CD4-positive, alpha-beta T cell (primary cell): Measurements from ENCODE around the gene RTCB. TPM values are rescaled to one million over a fixed set of nuclear protein-coding genes. Genes with fewer than 3 reads are reported as not detected.

Experiments
- ATAC-seq: fragments of 200-7000 bp; cut with Tn5 transposase; one replicate; pipeline ENCODE4 v1.10.0; 2022; ENCODE audit warnings: mild to moderate bottlenecking; ENCODE audit not compliant: poor library complexity
- CTCF ChIA-PET: fragments of 350-600 bp; sonication (Branson Sonifier 250); formaldehyde crosslinking; loops from one replicate; lab custom pipeline; 2021; ENCODE audit warnings: antibody characterized with exemption, inconsistent platforms; lab: Charles Lee
- POLR2A ChIA-PET: fragments of 350-600 bp; sonication (Branson Sonifier 250); formaldehyde crosslinking; loops from one replicate; lab custom pipeline; 2021; ENCODE audit warnings: antibody characterized with exemption, inconsistent platforms; lab: Charles Lee
- DNase-seq, 14 experiments: peaks; one replicate each; pipeline ENCODE4 v3.0.0-alpha.2; 2013 to 2020; ENCODE audit warnings: mixed read lengths in 2 of 14
- H3K27ac ChIP-seq, 2 donors: one replicate each; pipeline versions ENCODE4 v1.5.1 to v1.7.0; 2013; ENCODE audit warnings: low read length in 2 of 2, low read depth in 1 of 2, mild to moderate bottlenecking in 1 of 2
- H3K27me3 ChIP-seq, 2 experiments: 1 replicate in 1 of 2; 2 replicates in 1 of 2; pipeline versions ENCODE4 v1.6.1 to v1.7.0; 2013; ENCODE audit warnings: low read length in 2 of 2, control low read depth in 1 of 2, mild to moderate bottlenecking in 1 of 2, moderate library complexity in 1 of 2; ENCODE audit not compliant: insufficient read depth in 2 of 2, control insufficient read depth in 1 of 2
- H3K36me3 ChIP-seq: one replicate; pipeline ENCODE4 v1.6.1; 2013; ENCODE audit warnings: low read length, control low read depth; ENCODE audit not compliant: insufficient read depth
- H3K4me1 ChIP-seq: one replicate; pipeline ENCODE4 v1.6.1; 2013; ENCODE audit warnings: low read length, control low read depth; ENCODE audit not compliant: insufficient read depth
- H3K4me3 ChIP-seq: one replicate; pipeline ENCODE4 v1.5.1; 2013; ENCODE audit warnings: mild to moderate bottlenecking, low read length, moderate library complexity
- H3K9me3 ChIP-seq, 2 experiments: 1 replicate in 1 of 2; 2 replicates in 1 of 2; pipeline versions ENCODE4 v1.6.1 to v1.7.0; 2013; ENCODE audit warnings: low read length in 2 of 2, mild to moderate bottlenecking in 2 of 2, control low read depth in 1 of 2, moderate library complexity in 1 of 2; ENCODE audit not compliant: control insufficient read depth in 1 of 2, insufficient read depth in 1 of 2
- H3K27ac Mint-ChIP-seq: one replicate; pipeline ENCODE4 v1.8.0; 2020; ENCODE audit warnings: mixed read lengths
- H3K27me3 Mint-ChIP-seq: one replicate; pipeline ENCODE4 v1.8.0; 2021; ENCODE audit warnings: mixed read lengths
- H3K36me3 Mint-ChIP-seq: one replicate; pipeline ENCODE4 v1.8.0; 2021; ENCODE audit warnings: low read depth, mixed read lengths
- H3K4me1 Mint-ChIP-seq: one replicate; pipeline ENCODE4 v1.8.0; 2021; ENCODE audit warnings: low read depth, mixed read lengths
- H3K4me3 Mint-ChIP-seq: one replicate; pipeline ENCODE4 v1.8.0; 2020; ENCODE audit warnings: mild to moderate bottlenecking, mixed read lengths
- H3K9me3 Mint-ChIP-seq: one replicate; pipeline ENCODE4 v1.8.0; 2020; ENCODE audit warnings: mixed read lengths
- intact Hi-C, 2 experiments: fragments of 100-400 bp; cut with DNase I in 1 of 2; cut with micrococcal nuclease in 1 of 2; formaldehyde crosslinking; loops; one replicate each; pipeline versions ENCODE4 v1.15.1 to v1.9.0; 2023 to 2025; cut with DNase I, micrococcal nuclease
- total RNA-seq, 174 experiments: library from RNA in 2 of 174; stranded (reverse) in 2 of 174; gene quantifications; one replicate each; pipeline ENCODE4 v1.2.3 and lab custom pipeline; 2021 to 2026
- TF ChIP-seq, protein P1 (sequence below): fragments of 200-600 bp; IDR thresholded peaks from one replicate; pipeline ENCODE4 v1.8.0; 2022; ENCODE audit warnings: antibody characterized with exemption, mild to moderate bottlenecking

The RTCB gene
- total RNA-seq, 2 experiments from 2014 or later: 30.1 to 36.0 TPM

DNA sequence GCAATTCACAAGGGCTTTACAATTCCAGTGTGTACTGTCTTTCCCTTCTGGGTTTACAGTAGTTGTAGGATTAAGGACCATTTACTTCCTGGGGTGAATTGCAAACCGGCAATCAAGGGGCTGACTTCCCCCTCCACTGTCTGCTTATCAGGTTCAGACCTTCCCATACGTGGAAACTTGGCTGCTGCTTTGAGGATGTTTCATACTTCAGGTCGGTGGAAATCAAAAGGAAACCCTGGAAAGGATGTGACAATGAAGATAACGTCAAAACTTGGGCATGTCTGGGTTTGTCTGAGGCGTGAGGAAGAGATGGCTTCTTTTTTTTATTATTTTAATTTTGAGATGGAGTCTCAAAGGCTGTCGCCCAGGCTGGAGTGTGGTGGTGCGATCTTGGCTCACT is 2.1 kb upstream of the RTCB start:
- Mint-ChIP-seq H3K36me3 (peaks cover 25% of the 10 kb centered on the region), H3K4me3 (no peak overlapping the region), H3K4me1 (peaks cover 36% of the 10 kb centered on the region), H3K27me3 (peaks cover 21% of the 10 kb centered on the region), H3K9me3 (no peaks in the 10 kb centered on the region), H3K27ac (peak overlapping the region; percentile 4)
- H3K27me3 ChIP-seq: peaks cover 2 to 9% of the 10 kb centered on the region in 2 experiments
- H3K36me3 ChIP-seq: no peaks in the 10 kb centered on the region
- ATAC-seq: no peak
- peaks cover 23% of the 10 kb centered on the region for H3K4me1 ChIP-seq
- DNase-seq: no peak
- ChIA-PET CTCF (no interaction called here), POLR2A (interaction anchor here (1.2 kb wide), 1 partner anchor 59 kb away, joined by 3 read pairs; no protein-coding TSS in a partner anchor)
- intact Hi-C loops: loop anchor here in 1 of 2 experiments (5.0 to 10.0 kb wide), 2 partner anchors 662 to 749 kb away; partner anchors contain the start of genes DEPDC5, PISD and PRR14L
- TF ChIP-seq, protein P1, sequence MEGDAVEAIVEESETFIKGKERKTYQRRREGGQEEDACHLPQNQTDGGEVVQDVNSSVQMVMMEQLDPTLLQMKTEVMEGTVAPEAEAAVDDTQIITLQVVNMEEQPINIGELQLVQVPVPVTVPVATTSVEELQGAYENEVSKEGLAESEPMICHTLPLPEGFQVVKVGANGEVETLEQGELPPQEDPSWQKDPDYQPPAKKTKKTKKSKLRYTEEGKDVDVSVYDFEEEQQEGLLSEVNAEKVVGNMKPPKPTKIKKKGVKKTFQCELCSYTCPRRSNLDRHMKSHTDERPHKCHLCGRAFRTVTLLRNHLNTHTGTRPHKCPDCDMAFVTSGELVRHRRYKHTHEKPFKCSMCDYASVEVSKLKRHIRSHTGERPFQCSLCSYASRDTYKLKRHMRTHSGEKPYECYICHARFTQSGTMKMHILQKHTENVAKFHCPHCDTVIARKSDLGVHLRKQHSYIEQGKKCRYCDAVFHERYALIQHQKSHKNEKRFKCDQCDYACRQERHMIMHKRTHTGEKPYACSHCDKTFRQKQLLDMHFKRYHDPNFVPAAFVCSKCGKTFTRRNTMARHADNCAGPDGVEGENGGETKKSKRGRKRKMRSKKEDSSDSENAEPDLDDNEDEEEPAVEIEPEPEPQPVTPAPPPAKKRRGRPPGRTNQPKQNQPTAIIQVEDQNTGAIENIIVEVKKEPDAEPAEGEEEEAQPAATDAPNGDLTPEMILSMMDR: no peak
- no peaks in the 10 kb centered on the region for H3K9me3 ChIP-seq
- no peak overlapping the region for H3K4me3 ChIP-seq
- H3K27ac ChIP-seq: no peak overlapping the region

DNA sequence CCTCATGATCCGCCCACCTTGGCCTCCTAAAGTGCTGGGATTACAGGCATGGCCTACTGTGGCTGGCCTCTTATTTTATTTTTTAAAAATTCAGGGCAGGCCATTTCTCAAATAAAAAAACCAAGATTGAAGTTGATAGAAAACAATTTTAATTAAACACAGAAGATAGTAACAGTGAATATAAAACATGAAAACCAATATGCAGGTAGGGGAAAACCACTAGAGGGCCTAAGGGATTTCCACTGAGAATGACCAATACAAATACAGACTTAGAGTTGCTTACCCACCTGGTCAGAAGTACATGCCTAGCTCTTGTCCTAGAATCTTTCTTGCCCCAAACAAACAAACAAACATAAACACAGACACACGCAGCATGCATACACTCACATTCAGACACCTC is 1.7 kb upstream of the RTCB start:
- intact Hi-C loops: loop anchor here (1.0 to 10.0 kb wide), 3 partner anchors 60 to 749 kb away; partner anchors contain the start of genes DEPDC5 (in 1 of the 2), PISD (in 1 of the 2) and PRR14L (in 1 of the 2)
- Histone ChIP-seq H3K9me3 (no peaks in the 10 kb centered on the region), H3K36me3 (no peaks in the 10 kb centered on the region), H3K4me3 (no peak overlapping the region), H3K27me3 (peaks cover 2 to 9% of the 10 kb centered on the region in 2 experiments), H3K27ac (no peak overlapping the region), H3K4me1 (peaks cover 23% of the 10 kb centered on the region)
- Mint-ChIP-seq H3K27me3 (peaks cover 16% of the 10 kb centered on the region), H3K9me3 (no peaks in the 10 kb centered on the region), H3K4me3 (no peak overlapping the region), H3K4me1 (peaks cover 40% of the 10 kb centered on the region), H3K36me3 (peaks cover 29% of the 10 kb centered on the region), H3K27ac (peak overlapping the region; percentile 4)
- CTCF ChIA-PET: no interaction called here
- ATAC-seq (no peak), DNase-seq (no peak)
- TF ChIP-seq, protein P1: no peak
- POLR2A ChIA-PET: no interaction called here

DNA sequence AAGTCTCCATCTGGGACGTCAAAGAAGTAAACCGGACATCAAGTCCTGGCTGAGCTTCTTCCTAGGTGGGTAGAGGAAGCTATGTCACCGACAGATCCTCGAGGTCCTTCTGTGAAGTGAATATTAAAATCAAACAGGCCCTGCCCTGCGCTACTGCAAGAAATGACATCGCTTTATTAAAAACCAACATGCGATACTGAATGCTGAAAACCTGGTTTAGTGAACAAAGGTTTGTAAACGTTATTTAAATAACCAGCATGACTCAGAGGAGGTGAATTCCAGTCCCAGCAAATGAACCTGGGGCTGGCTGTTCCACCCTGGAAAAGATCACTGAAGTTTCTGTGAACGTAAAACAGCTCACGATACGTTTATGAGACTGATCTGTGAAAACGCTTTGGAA is 645 bp downstream of the RTCB start:
- TF ChIP-seq, protein P1: no peak
- peaks cover 4% of the 10 kb centered on the region for H3K27me3 Mint-ChIP-seq

More for the DNA sequence above, 645 bp downstream of the RTCB start:
- Histone ChIP-seq H3K27ac (peak overlapping the region; percentile 25 to 76), H3K27me3 (no peaks in the 10 kb centered on the region), H3K36me3 (peaks cover 19% of the 10 kb centered on the region), H3K4me3 (peak overlapping the region; percentile 72), H3K4me1 (peaks cover 23% of the 10 kb centered on the region), H3K9me3 (no peaks in the 10 kb centered on the region)
- DNase-seq (peak in 5 of 14 experiments; percentile 5 to 58 (median 8)), ATAC-seq (peak; percentile 36)
- no peaks in the 10 kb centered on the region for H3K9me3 Mint-ChIP-seq
- H3K27ac Mint-ChIP-seq: peak overlapping the region; percentile 85
- intact Hi-C loops: loop anchor here in 1 of 2 experiments (2.0 to 10.0 kb wide), 3 partner anchors 275 to 747 kb away; partner anchors contain the start of genes DEPDC5, PISD and PRR14L
- CTCF ChIA-PET: interaction anchor here (2.8 kb wide), 1 partner anchor 63 kb away, joined by 23 read pairs; the partner anchor contains the start of gene FBXO7
- POLR2A ChIA-PET: interaction anchor here (1.2 to 2.7 kb wide), 3 partner anchors 10 to 63 kb away, joined by 3 to 29 read pairs (median 5); partner anchors contain the start of gene FBXO7
- peaks cover 52% of the 10 kb centered on the region for H3K36me3 Mint-ChIP-seq
- H3K4me1 Mint-ChIP-seq: peaks cover 56% of the 10 kb centered on the region
- peak overlapping the region; percentile 98 for H3K4me3 Mint-ChIP-seq
